GM20000 (cell line): Measurements from ENCODE around the gene NDUFB5.

Source experiments
- DNase-seq: peaks from one replicate; pipeline ENCODE4 v3.0.0; 2012; ENCODE audit warnings: low spot score
- CTCF ChIP-seq: IDR thresholded peaks from 2 replicates; pipeline ENCODE4 v1.5.1; 2012; ENCODE audit warnings: mild to moderate bottlenecking, control low read depth; ENCODE audit errors: extremely low read depth, missing control alignments

NDUFB5 gene

GRCh38 chr3:179589143-179589542 lies 15.5 kb upstream of the NDUFB5 start:
- no peak for TF ChIP-seq CTCF
- DNase-seq, result peak; percentile 15

DNA sequence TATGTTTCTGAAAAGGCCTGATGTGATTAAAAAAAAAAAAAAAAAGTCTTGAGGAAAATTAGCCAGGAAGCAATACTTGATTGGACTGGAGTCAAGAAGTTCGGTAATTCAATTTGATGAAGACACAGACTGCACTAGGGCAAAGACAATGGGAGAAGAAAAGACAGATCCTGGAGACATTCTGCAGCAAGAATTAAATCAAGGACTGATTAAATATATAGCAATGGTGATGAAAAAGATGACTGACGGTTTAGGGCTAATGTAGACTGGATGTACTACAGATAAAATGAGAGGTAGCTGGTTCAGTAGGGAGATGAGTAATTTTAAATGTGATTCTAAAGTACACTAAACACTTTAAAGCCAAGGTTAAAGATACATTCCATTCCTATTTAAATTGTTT lies 13.9 kb upstream of the NDUFB5 start:
- no peak for TF ChIP-seq CTCF
- no peak for DNase-seq

DNA sequence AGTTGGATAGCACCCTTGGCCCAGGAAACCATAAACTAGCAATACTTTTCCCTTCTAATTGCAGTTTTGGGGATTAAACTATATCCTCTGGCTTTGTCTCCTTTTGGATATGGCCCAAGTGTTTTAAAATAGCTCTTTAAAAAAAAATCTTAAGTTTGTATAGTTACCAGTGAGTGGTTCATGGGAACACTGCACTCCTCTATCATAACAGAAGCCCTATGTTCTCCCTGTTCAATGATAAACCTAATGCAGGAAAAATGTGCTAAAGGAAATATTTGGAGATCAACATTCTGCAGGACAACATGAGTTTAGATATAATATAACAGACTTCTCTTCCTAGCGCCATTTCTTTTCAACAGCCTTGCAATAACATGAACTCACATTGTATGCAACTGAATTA lies 13.3 kb upstream of the NDUFB5 start:
- no peak for DNase-seq
- TF ChIP-seq CTCF, result no peak

- no peak for TF ChIP-seq CTCF
- no peak for DNase-seq
Observed at GRCh38 chr3:179599531-179599930, 5.1 kb upstream of the NDUFB5 start.

- no peak for TF ChIP-seq CTCF
- DNase-seq, result no peak
Observed at GRCh38 chr3:179603321-179603720, 1.3 kb upstream of the NDUFB5 start.

GRCh38 chr3:179603831-179604230 lies 763 bp upstream of the NDUFB5 start:
- no peak for TF ChIP-seq CTCF
- no peak for DNase-seq

DNA sequence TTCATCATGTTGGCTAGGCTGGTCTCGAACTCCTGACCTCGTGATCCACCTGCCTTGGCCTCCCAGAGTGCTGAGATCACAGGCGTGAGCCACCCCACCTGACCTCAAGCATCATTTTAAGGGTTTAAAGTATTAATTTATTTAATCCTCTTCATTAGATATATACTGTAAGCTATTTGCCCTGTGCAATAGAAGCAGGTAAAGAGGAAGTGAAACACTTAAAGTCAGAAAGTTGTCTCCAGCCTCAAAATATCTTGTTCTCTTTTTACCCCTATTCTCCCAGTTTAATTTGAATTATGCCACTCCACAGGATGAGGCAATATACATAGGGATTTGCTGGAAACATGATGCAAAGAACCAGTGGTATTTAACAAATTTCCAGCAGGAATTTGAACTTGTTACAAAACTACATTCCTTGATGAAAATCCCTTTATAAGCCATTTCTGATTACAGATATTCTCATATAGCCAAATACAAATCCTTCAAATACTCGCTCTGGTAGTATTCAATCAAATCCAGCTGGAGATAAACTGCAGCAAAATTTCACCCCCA lies 2.0 kb downstream of the NDUFB5 start:
- peak; percentile 15 for DNase-seq
- no peak for TF ChIP-seq CTCF
